Measurements from ENCODE around the gene ZNF746.

Gene ZNF746

DNA sequence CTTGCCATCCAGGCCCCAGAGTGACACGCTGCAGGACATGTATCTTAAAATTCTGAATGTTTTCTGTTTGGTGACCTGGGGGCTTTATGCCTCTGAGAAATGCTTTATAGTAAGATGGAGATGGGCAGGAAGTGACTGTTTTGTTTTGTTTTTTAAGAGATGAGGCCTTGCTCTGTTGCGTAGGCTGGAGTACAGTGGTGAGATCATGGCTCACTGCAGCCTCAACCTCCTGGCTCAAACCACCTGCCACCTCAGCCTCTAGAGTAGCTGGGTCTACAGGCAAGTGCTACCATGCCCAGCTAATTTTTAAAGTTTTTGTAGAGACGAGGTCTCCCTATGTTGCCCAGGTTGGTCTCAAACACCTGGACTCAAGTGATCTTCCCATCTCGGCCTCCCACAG, 57.4 kb downstream of the ZNF746 start:
- no peak for DNase-seq
- no peaks in the 10 kb centered on the region for H3K9me2 ChIP-seq (replicated peaks; ENCODE audit: insufficient read depth, low read length)
- no peaks in the 10 kb centered on the region for H4K20me1 ChIP-seq (ENCODE audit: insufficient read depth, low read length)
- no peak for TF ChIP-seq CTCF (IDR thresholded peaks at IDR 0.05; ENCODE audit: low read length)
- no peak for TF ChIP-seq EZH2phosphoT487 (IDR thresholded peaks at IDR 0.05; ENCODE audit: low read length)
- TF ChIP-seq EZH2 (optimal IDR thresholded peaks at IDR 0.05; ENCODE audit: low read depth, low read length), result no peak
- no peak overlapping the region for H3K4me3 ChIP-seq (ENCODE audit: low read length)
- H3K36me3 ChIP-seq (replicated peaks; ENCODE audit: insufficient read depth, low read length), result peaks cover 6% of the 10 kb centered on the region; the same call in 1 of the 2 replicates
- no peak overlapping the region for H3K27ac ChIP-seq (ENCODE audit: low read length)
- peaks cover 11% of the 10 kb centered on the region; the same call in 1 of the 2 replicates for H3K4me1 ChIP-seq (ENCODE audit: low read length)
- no peaks in the 10 kb centered on the region for H3F3A ChIP-seq (ENCODE audit: insufficient read depth, low read length)
- H3K27me3 ChIP-seq (replicated peaks; ENCODE audit: insufficient read depth, low read length), result no peaks in the 10 kb centered on the region
- H3K4me2 ChIP-seq (ENCODE audit: low read depth, low read length), result no peak overlapping the region
- no peak overlapping the region for H3K9ac ChIP-seq (ENCODE audit: low read length)
- H3K79me2 ChIP-seq (ENCODE audit: low read length), result 0 out of 2 replicates have a peak, but pooled peaks cover 4% of the 10 kb centered on the region
- no peak overlapping the region for H2AFZ ChIP-seq (ENCODE audit: low read length)
- H3K9me3 ChIP-seq (replicated peaks; ENCODE audit: insufficient read depth, low read length), result no peaks in the 10 kb centered on the region

DNA sequence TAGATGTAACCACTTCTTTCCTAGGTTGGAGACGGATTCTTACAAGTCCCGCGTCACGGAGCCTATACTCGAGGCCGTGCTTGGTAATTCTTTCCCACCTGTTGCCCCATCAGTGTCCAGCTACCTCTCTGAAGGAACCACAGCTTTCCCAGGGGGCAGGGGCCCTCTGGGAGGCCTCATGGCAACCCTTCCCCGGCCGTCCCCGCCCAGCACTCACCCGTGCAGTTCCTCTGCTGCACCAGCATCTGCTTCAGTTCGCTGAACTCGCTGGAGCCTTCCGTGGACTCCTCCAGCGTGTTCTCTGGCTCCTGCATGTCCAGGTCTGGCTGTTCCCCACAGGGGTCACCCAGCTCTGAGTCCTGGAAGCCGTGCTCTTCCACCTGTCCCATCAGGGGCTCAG, 61.3 kb downstream of the ZNF746 start:
- no peak for DNase-seq
- Histone ChIP-seq H3K27ac (ENCODE audit: low read length) (no peak overlapping the region), H3F3A (ENCODE audit: insufficient read depth, low read length) (no peaks in the 10 kb centered on the region), H3K9me2 (replicated peaks; ENCODE audit: insufficient read depth, low read length) (no peaks in the 10 kb centered on the region), H3K9ac (ENCODE audit: low read length) (no peak overlapping the region), H3K79me2 (ENCODE audit: low read length) (0 out of 2 replicates have a peak, but pooled peaks cover 4% of the 10 kb centered on the region), H2AFZ (ENCODE audit: low read length) (no peak overlapping the region), H3K9me3 (replicated peaks; ENCODE audit: insufficient read depth, low read length) (no peaks in the 10 kb centered on the region), H3K4me1 (ENCODE audit: low read length) (peaks cover 11% of the 10 kb centered on the region; the same call in 1 of the 2 replicates), H3K36me3 (replicated peaks; ENCODE audit: insufficient read depth, low read length) (peaks cover 6% of the 10 kb centered on the region; the same call in 1 of the 2 replicates), H3K27me3 (replicated peaks; ENCODE audit: insufficient read depth, low read length) (no peaks in the 10 kb centered on the region), H3K4me3 (ENCODE audit: low read length) (no peak overlapping the region), H3K4me2 (ENCODE audit: low read depth, low read length) (no peak overlapping the region), H4K20me1 (ENCODE audit: insufficient read depth, low read length) (no peaks in the 10 kb centered on the region)
- TF ChIP-seq EZH2 (optimal IDR thresholded peaks at IDR 0.05; ENCODE audit: low read depth, low read length), result no peak
- no peak for TF ChIP-seq EZH2phosphoT487 (IDR thresholded peaks at IDR 0.05; ENCODE audit: low read length)
- no peak for TF ChIP-seq CTCF (IDR thresholded peaks at IDR 0.05; ENCODE audit: low read length)

- H3K4me1 ChIP-seq (ENCODE audit: low read length), result no peaks in the 10 kb centered on the region
- no peaks in the 10 kb centered on the region for H3K79me2 ChIP-seq (ENCODE audit: low read length)
- H2AFZ ChIP-seq (ENCODE audit: low read length), result no peak overlapping the region
- no peaks in the 10 kb centered on the region for H3K27me3 ChIP-seq (replicated peaks; ENCODE audit: insufficient read depth, low read length)
- peaks cover 6% of the 10 kb centered on the region; the same call in 1 of the 2 replicates for H3K36me3 ChIP-seq (replicated peaks; ENCODE audit: insufficient read depth, low read length)
- no peak overlapping the region for H3K27ac ChIP-seq (ENCODE audit: low read length)
- DNase-seq, result no peak
- no peak for TF ChIP-seq EZH2phosphoT487 (IDR thresholded peaks at IDR 0.05; ENCODE audit: low read length)
- no peak for TF ChIP-seq CTCF (IDR thresholded peaks at IDR 0.05; ENCODE audit: low read length)
- TF ChIP-seq EZH2 (optimal IDR thresholded peaks at IDR 0.05; ENCODE audit: low read depth, low read length), result no peak
- H3K9ac ChIP-seq (ENCODE audit: low read length), result no peak overlapping the region
- no peak overlapping the region for H3K4me2 ChIP-seq (ENCODE audit: low read depth, low read length)
- no peaks in the 10 kb centered on the region for H4K20me1 ChIP-seq (ENCODE audit: insufficient read depth, low read length)
- H3F3A ChIP-seq (ENCODE audit: insufficient read depth, low read length), result no peaks in the 10 kb centered on the region
- H3K4me3 ChIP-seq (ENCODE audit: low read length), result no peak overlapping the region
- no peaks in the 10 kb centered on the region for H3K9me2 ChIP-seq (replicated peaks; ENCODE audit: insufficient read depth, low read length)
- H3K9me3 ChIP-seq (replicated peaks; ENCODE audit: insufficient read depth, low read length), result no peaks in the 10 kb centered on the region
Observed at GRCh38 chr7:149433124-149433523, 64.5 kb downstream of the ZNF746 start.
